Kidney (tissue), 14 donors: ENCODE data around the gene NDNF. TPM values are rescaled to one million over a fixed set of nuclear protein-coding genes. Genes with fewer than 3 reads are reported as not detected.

Experiments used
- DNase-seq, 5 donors: peaks; one replicate each; pipeline ENCODE4 v3.0.0-alpha.2; 2013 to 2020
- FAIRE-seq: peaks from 2 replicates; lab custom pipeline; 2012; peaks lifted over from hg19 to GRCh38; lab: Jason Lieb, UNC
- H3K27ac ChIP-seq, 2 donors: one replicate each; pipeline ENCODE4 v1.7.0; 2013; ENCODE audit warnings: low read depth in 2 of 2, low read length in 2 of 2, inconsistent platforms in 1 of 2
- H3K27me3 ChIP-seq: one replicate; pipeline ENCODE4 v1.7.1; 2013; ENCODE audit warnings: low read length, inconsistent platforms; ENCODE audit not compliant: control insufficient read depth, insufficient read depth
- H3K36me3 ChIP-seq, 3 donors: one replicate each; pipeline versions ENCODE4 v1.7.0 to v1.7.1; 2013; ENCODE audit warnings: low read length in 3 of 3, control low read depth in 1 of 3, inconsistent platforms in 1 of 3; ENCODE audit not compliant: insufficient read depth in 3 of 3, control insufficient read depth in 2 of 3
- H3K4me1 ChIP-seq, 3 donors: one replicate each; pipeline versions ENCODE4 v1.7.0 to v1.7.1; 2013; ENCODE audit warnings: low read length in 3 of 3, inconsistent platforms in 1 of 3, low read depth in 1 of 3; ENCODE audit not compliant: control insufficient read depth in 2 of 3, insufficient read depth in 2 of 3
- H3K4me3 ChIP-seq, 3 donors: one replicate each; pipeline versions ENCODE4 v1.7.0 to v1.8.1; 2013; ENCODE audit warnings: low read length in 3 of 3, control low read depth in 1 of 3, inconsistent platforms in 1 of 3
- H3K9ac ChIP-seq, 3 donors: one replicate each; pipeline versions ENCODE4 v1.7.0 to v1.7.1; 2013; ENCODE audit warnings: low read length in 3 of 3, control low read depth in 1 of 3, inconsistent platforms in 1 of 3
- H3K9me3 ChIP-seq, 3 donors: one replicate each; pipeline versions ENCODE4 v1.7.0 to v1.7.1; 2013; ENCODE audit warnings: low read length in 3 of 3, control low read depth in 1 of 3, inconsistent platforms in 1 of 3; ENCODE audit not compliant: control insufficient read depth in 2 of 3, insufficient read depth in 1 of 3
- intact Hi-C: fragments of 100-400 bp; cut with DNase I; formaldehyde crosslinking; loops from one replicate; pipeline ENCODE4 v1.11.1; 2022
- polyA plus RNA-seq: library from polyadenylated mRNA; stranded (reverse); fragments of 350-450 nt; fragmentation: Illumina TruSeq; extraction: RNeasy Lipid Tissue Mini Kit (QIAGEN cat#74804); gene quantifications from one replicate; pipeline ENCODE4 v1.2.3, GENCODE V29; 2014; ENCODE audit warnings: low read depth, low replicate concordance; ENCODE audit not compliant: insufficient read depth
- total RNA-seq: library from RNA; stranded (reverse); fragmentation: NEBNext Ultra II Directional; extraction: Animal tissue kit (Norgen Biotek cat#: 25700); gene quantifications from one replicate; pipeline ENCODE4 v1.2.1, GENCODE V29; 2021
- TF ChIP-seq, protein P1 (sequence below): IDR thresholded peaks from 3 replicates; pipeline ENCODE4 v1.5.1; 2012; ENCODE audit warnings: mild to moderate bottlenecking, moderate library complexity, borderline replicate concordance; ENCODE audit not compliant: insufficient read depth; ENCODE audit errors: extremely low read depth
- donor health status: control.
- donor health status: control.
- donor health status: control.
- donor health status: control.
- donor health status: control.
- donor health status: DM: yes; HTN: yes; CAD: no.
- donor health status: Normal renal cell carcinoma (clear cell type).

Gene NDNF
- total and polyA plus RNA-seq, 2 donors from 2014 or later: 1.6 to 14.7 TPM

DNA sequence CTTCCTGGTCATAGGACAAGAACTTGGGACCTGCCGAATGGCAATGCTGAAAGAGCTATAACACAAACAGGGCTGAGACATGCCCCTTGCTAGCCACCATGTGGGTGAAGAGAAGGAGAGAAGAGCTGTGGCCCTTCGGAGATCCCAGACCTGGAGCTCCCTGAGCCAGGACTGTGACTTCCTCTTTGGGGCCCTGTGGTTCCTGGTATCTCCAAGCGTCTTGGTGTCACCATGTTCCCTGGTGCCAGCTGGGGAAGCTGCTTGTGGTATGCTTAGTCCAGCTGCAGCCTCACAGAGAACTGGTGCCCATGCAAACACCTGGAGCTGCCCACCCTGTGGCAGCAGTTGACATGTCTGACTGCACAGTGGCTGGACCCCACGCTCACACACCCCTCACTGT is 68.5 kb downstream of the NDNF start:
- Histone ChIP-seq H3K27me3 (no peaks in the 10 kb centered on the region), H3K9me3 (no peaks in the 10 kb centered on the region), H3K4me3 (no peak overlapping the region), H3K36me3 (no peaks in the 10 kb centered on the region), H3K9ac (no peak overlapping the region), H3K27ac (no peak overlapping the region), H3K4me1 (no peaks in the 10 kb centered on the region)
- intact Hi-C loops: no loop called here
- FAIRE-seq: no peak
- no peak for DNase-seq
- TF ChIP-seq, protein P1, sequence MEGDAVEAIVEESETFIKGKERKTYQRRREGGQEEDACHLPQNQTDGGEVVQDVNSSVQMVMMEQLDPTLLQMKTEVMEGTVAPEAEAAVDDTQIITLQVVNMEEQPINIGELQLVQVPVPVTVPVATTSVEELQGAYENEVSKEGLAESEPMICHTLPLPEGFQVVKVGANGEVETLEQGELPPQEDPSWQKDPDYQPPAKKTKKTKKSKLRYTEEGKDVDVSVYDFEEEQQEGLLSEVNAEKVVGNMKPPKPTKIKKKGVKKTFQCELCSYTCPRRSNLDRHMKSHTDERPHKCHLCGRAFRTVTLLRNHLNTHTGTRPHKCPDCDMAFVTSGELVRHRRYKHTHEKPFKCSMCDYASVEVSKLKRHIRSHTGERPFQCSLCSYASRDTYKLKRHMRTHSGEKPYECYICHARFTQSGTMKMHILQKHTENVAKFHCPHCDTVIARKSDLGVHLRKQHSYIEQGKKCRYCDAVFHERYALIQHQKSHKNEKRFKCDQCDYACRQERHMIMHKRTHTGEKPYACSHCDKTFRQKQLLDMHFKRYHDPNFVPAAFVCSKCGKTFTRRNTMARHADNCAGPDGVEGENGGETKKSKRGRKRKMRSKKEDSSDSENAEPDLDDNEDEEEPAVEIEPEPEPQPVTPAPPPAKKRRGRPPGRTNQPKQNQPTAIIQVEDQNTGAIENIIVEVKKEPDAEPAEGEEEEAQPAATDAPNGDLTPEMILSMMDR: no peak

DNA sequence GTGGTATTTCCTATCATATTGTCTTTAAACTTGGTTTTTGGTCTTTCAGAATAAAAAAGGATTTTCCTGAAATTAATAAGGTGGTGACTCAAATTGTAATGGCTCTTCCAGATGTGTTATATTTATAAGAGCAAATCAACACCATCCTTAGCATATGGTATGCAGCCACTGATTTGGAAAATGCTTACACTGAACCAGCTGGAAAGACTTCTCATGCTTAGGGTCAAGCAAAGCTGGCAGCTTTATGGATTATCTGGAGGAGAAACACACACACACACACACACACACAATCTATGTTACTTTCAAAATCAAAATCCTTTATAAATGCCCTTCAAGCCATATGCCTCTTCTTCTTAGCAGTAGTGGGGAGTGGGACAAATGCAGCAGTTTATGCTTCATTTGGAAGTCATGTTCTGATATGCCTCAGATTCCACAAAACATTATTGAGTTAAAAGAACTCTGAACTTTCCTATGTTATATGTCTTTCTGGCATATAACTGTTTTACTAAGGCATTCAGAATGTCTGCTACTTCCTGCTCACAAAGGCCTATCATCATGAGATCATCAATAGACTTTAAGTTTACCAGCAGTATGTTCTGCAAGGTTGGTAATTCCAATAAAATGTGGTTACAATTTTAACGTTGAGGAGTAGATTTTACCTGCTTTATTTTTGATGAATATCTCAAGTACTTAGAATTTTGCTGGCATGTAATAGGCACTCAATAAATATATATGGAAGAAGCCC is 76.9 kb downstream of the NDNF start:
- Histone ChIP-seq H3K4me3 (no peak overlapping the region), H3K27me3 (no peaks in the 10 kb centered on the region), H3K27ac (no peak overlapping the region), H3K9me3 (no peaks in the 10 kb centered on the region), H3K4me1 (no peaks in the 10 kb centered on the region), H3K9ac (no peak overlapping the region), H3K36me3 (no peaks in the 10 kb centered on the region)
- TF ChIP-seq, protein P1: no peak
- FAIRE-seq (no peak), DNase-seq (no peak)
- intact Hi-C loops: no loop called here

DNA sequence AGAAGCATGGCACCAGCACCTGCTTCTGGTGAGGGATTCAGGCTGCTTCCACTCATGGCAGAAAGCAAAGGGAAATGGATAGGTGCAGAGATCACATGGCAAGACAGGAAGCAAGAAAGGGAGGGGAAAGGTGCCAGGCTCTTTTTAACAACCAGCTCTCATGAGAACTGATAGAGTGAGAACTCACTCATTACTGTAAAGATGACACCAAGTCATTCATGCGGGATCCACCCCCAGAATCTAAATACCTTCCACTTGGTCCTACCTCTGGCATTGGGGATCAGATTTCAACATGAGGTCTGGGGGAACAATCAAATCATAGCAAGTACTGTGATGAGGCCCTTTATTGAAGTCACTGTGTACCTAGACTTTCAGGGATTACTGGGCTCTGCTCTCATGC is 77.8 kb downstream of the NDNF start:
- no peak overlapping the region for H3K27ac ChIP-seq
- no peak for FAIRE-seq
- peak in 2 of 5 donors; percentile 41 to 55 for DNase-seq
- H3K9ac ChIP-seq: no peak overlapping the region
- intact Hi-C loops: no loop called here
- no peaks in the 10 kb centered on the region for H3K4me1 ChIP-seq
- H3K27me3 ChIP-seq: no peaks in the 10 kb centered on the region
- no peak overlapping the region for H3K4me3 ChIP-seq
- no peaks in the 10 kb centered on the region for H3K36me3 ChIP-seq
- TF ChIP-seq, protein P1: no peak
- no peaks in the 10 kb centered on the region for H3K9me3 ChIP-seq
